Activated naive CD4-positive, alpha-beta T cell (primary cell): ENCODE results near the gene NUDT7.

ENCODE experiments used
- DNase-seq, 4 experiments: peaks; one replicate each; lab custom pipeline; 2025; lab: John Stamatoyannopoulos, UW

NUDT7 gene

GRCh38 chr16:77724174-77724573 lies 1.9 kb downstream of the NUDT7 start:
- no peak for DNase-seq

GRCh38 chr16:77729951-77730350 lies 7.6 kb downstream of the NUDT7 start:
- no peak for DNase-seq

GRCh38 chr16:77732241-77732946 lies 10.1 kb downstream of the NUDT7 start:
- no peak for DNase-seq

GRCh38 chr16:77736879-77737278 lies 14.6 kb downstream of the NUDT7 start:
- DNase-seq, result no peak

- DNase-seq, result no peak
These were observed 16.6 kb downstream of the NUDT7 start for GRCh38 chr16:77738706-77739558.

GRCh38 chr16:77739559-77739892 lies 17.2 kb downstream of the NUDT7 start:
- DNase-seq, result no peak

GRCh38 chr16:77744141-77744540 lies 21.8 kb downstream of the NUDT7 start:
- DNase-seq, result no peak

- no peak for DNase-seq
These were observed 23.7 kb downstream of the NUDT7 start for GRCh38 chr16:77745972-77746371.

- no peak for DNase-seq
These were observed 26.2 kb downstream of the NUDT7 start for GRCh38 chr16:77748421-77749005.

- DNase-seq, result no peak
These were observed 27.1 kb downstream of the NUDT7 start for GRCh38 chr16:77749415-77749814.

GRCh38 chr16:77758046-77758445 lies 35.7 kb downstream of the NUDT7 start:
- no peak for DNase-seq

- DNase-seq, result no peak
These were observed 36.2 kb downstream of the NUDT7 start for GRCh38 chr16:77758508-77758907.

- DNase-seq, result no peak
These were observed 36.9 kb downstream of the NUDT7 start for GRCh38 chr16:77759201-77759600.

- no peak for DNase-seq
These were observed 37.5 kb downstream of the NUDT7 start for GRCh38 chr16:77759821-77760220.

GRCh38 chr16:77760800-77761199 lies 38.5 kb downstream of the NUDT7 start:
- no peak for DNase-seq

GRCh38 chr16:77761204-77761603 lies 38.9 kb downstream of the NUDT7 start:
- DNase-seq, result no peak

GRCh38 chr16:77762262-77762661 lies 39.9 kb downstream of the NUDT7 start:
- DNase-seq, result no peak

GRCh38 chr16:77763994-77764393 lies 41.7 kb downstream of the NUDT7 start:
- DNase-seq, result no peak

- no peak for DNase-seq
These were observed 44.9 kb downstream of the NUDT7 start for GRCh38 chr16:77767211-77767610.

GRCh38 chr16:77767826-77768225 lies 45.5 kb downstream of the NUDT7 start:
- DNase-seq, result no peak

GRCh38 chr16:77775911-77776909 lies 53.9 kb downstream of the NUDT7 start:
- DNase-seq, result no peak

GRCh38 chr16:77777745-77778144 lies 55.4 kb downstream of the NUDT7 start:
- no peak for DNase-seq
